ENCODE results near the gene GNAS.
"Not testable (repeated sequence)": the region's sequence is repeated elsewhere in the genome, so short reads cannot be mapped to it uniquely, and the experiment has no call there.

The GNAS gene

DNA sequence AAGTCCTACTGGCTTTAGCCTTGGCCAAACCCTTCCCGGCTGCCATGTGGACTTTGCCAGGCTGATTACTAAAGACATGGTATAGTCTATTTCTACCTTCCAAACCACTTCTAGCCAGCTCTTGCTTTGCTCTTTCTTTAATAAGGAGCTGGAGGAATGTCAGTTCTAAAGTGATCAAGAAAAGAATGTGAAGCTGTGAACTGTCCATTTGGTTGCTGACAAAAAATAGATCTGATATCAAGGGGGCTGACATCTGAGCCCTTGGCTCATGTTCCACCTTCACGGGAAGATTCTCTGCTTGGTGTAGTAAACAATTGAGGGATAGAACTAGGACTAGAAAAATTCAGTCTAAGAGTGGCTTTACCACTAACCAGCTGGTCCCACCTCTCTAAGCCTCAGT lies 24.4 kb upstream of the GNAS start:
- no peak for DNase-seq (ENCODE audit: low read depth)

- not testable (repeated sequence) for DNase-seq (ENCODE audit: low read depth)
Observed at GRCh38 chr20:58828804-58829203, 23.7 kb upstream of the GNAS start.

DNA sequence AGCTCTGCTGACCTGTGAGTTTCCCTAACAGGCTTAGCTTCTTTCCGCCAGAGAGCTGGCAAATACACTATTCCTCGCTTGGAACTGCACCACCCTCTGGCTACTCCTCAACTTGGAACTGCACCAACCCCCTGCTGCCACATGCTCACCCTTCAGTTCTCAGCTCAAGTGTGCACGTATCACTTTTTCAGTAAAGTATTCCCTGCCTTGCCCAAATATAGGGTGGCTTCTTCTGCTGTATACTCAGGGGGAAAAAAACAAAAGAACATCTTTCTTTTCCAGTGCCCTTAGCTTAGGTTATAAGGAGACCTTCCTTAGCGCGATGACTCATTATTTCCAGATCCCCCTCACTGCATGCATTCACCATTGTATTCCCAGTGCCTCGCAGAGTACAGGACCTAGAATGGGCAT lies 23.0 kb upstream of the GNAS start:
- no peak for DNase-seq (ENCODE audit: low read depth)

GRCh38 chr20:58832457-58832856 lies 20.1 kb upstream of the GNAS start:
- DNase-seq (ENCODE audit: low read depth), result no peak

DNA sequence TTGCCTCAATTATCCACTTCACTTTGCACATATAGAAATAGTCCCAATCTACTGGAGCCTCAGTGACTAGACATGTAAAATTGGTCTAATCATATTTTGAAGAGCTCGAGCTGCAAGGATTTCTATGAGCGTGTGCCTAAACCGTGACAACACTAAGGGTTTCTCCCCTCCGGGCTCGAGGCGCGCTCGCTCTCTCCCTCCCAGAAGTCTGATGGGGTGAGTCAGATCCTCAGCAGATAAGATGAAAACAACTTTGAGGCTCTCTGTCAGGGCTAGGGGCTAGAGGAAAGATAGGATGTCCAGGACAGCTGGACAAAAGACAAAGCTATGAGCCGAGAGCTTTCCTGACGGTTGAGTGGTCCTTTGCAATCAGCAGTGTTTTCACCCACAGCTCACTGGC lies 18.6 kb upstream of the GNAS start:
- DNase-seq (ENCODE audit: low read depth), result no peak

GRCh38 chr20:58835231-58835630 lies 17.3 kb upstream of the GNAS start:
- DNase-seq (ENCODE audit: low read depth), result no peak

DNA sequence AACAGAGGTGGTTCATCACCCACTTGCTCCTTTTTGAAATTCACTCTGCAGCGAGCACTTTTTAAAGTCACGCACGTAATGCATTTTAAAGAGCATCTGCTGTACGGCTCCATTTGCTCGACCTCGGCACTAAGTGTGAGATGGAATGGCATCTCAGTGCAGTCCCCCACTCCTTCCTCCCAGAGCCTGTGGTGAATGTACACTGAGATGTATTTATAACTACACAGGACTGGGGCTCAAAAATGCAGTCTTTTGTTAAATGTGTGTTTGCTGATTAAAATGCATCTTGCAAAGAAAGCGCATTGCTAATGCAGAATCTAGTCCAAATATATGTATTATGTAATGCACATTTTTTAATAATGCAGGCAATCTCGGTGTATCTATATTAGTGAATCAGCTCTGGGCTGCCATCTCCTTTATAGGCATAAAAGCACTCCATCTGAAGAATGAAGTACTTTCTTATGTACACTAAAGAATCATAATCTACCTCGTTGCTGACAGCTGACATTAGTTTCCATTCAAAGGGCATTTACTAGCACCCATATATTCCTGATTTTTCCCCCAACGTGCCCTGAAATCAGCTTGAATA lies 15.8 kb upstream of the GNAS start:
- DNase-seq (ENCODE audit: low read depth), result no peak

GRCh38 chr20:58837717-58838116 lies 14.8 kb upstream of the GNAS start:
- no peak for DNase-seq (ENCODE audit: low read depth)

DNA sequence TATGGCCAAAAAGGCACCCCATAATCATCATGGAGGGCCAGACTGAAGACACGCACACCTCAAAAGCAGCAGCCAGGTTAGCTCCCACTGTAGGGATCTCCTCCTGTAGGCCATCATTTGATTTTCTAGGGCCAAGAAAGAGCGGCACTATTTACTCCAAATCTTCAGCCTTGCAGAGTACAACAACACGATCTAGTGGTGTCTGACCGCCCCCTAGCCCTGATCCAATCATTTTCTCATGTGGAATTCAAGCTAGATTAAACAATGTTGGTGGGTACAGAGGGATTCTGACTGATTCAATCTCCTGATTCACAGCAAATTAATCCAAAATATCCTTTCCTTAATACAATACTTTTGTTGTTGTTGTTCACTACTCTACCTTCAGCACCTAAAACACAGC lies 14.3 kb upstream of the GNAS start:
- no peak for DNase-seq (ENCODE audit: low read depth)

DNA sequence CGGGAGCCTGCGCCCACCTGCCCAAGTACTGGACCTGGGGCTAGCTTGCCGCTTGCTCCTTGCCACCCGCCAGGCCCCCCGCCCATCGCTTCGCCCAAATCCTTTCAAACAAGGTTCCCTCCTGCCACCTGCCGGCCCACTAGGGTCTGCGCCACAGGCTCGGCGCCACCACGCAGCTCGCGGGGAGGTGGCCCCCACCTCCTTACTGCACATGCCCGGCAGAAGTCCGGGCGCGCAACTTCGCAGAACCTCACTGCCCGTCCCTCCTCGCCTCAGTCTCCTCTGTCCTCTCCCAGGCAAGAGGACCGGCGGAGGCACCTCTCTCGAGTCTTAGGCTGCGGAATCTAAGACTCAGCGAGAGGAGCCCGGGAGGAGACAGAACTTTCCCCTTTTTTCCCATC lies 13.0 kb upstream of the GNAS start:
- DNase-seq (ENCODE audit: low read depth), result no peak

DNA sequence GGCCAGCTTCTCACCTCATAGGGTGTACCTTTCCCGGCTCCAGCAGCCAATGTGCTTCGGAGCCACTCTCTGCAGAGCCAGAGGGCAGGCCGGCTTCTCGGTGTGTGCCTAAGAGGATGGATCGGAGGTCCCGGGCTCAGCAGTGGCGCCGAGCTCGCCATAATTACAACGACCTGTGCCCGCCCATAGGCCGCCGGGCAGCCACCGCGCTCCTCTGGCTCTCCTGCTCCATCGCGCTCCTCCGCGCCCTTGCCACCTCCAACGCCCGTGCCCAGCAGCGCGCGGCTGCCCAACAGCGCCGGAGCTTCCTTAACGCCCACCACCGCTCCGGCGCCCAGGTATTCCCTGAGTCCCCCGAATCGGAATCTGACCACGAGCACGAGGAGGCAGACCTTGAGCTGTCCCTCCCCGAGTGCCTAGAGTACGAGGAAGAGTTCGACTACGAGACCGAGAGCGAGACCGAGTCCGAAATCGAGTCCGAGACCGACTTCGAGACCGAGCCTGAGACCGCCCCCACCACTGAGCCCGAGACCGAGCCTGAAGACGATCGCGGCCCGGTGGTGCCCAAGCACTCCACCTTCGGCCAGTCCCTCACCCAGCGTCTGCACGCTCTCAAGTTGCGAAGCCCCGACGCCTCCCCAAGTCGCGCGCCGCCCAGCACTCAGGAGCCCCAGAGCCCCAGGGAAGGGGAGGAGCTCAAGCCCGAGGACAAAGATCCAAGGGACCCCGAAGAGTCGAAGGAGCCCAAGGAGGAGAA lies 12.3 kb upstream of the GNAS start:
- DNase-seq (ENCODE audit: low read depth), result no peak

GRCh38 chr20:58840816-58841538 lies 11.5 kb upstream of the GNAS start:
- no peak for DNase-seq (ENCODE audit: low read depth)

GRCh38 chr20:58841539-58842264 lies 10.8 kb upstream of the GNAS start:
- no peak for DNase-seq (ENCODE audit: low read depth)

- no peak for DNase-seq (ENCODE audit: low read depth)
Observed at GRCh38 chr20:58842276-58842675, 10.2 kb upstream of the GNAS start.

- no peak for DNase-seq (ENCODE audit: low read depth)
Observed at GRCh38 chr20:58843128-58843556, 9.4 kb upstream of the GNAS start.

GRCh38 chr20:58845706-58846105 lies 6.8 kb upstream of the GNAS start:
- no peak for DNase-seq (ENCODE audit: low read depth)

GRCh38 chr20:58847463-58847862 lies 5.1 kb upstream of the GNAS start:
- DNase-seq (ENCODE audit: low read depth), result no peak

DNA sequence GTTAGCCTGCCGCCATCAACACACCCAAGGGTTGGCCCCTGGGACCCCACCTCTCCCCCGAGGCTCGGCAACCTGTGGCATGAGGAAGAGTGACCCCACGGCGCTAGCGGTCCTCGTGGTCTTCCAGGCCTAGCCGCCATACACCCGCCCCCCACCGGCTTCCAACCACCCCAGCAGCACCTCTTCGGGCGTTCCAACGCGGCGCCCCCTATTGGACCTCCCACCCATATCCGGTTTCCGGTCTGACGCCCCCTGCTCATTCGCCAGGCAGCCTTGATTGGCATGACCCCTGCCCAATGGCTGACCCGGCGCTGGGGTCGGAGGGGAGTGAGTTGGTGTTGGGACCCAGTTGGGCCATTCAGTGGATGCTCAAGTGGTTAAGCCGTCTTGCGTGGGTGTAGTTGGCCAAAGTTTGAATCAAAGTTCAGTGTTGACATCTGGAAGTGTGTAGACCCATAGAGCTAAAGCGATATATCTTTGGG lies 1.8 kb upstream of the GNAS start, which contains the start of gene GNAS-AS1:
GNAS-AS1 (minus strand) TSS at position 210 of the 482 bp plus-strand sequence.
- no peak for DNase-seq (ENCODE audit: low read depth)

GRCh38 chr20:58851221-58851968 lies 1.1 kb upstream of the GNAS start:
- no peak for DNase-seq (ENCODE audit: low read depth)

GRCh38 chr20:58851969-58852458 lies 502 bp upstream of the GNAS start:
- no peak for DNase-seq (ENCODE audit: low read depth)

GRCh38 chr20:58853466-58853865 lies 950 bp downstream of the GNAS start:
- DNase-seq (ENCODE audit: low read depth), result no peak

All from HS-5 (cell line).